ENCODE data around the gene TMCC1. TPM values are rescaled to one million over a fixed set of nuclear protein-coding genes. Genes with fewer than 3 reads are reported as not detected.

TMCC1 gene
- total and polyA plus RNA-seq, 4 donors = 10.2 to 60.0 (median 11.0) TPM

DNA sequence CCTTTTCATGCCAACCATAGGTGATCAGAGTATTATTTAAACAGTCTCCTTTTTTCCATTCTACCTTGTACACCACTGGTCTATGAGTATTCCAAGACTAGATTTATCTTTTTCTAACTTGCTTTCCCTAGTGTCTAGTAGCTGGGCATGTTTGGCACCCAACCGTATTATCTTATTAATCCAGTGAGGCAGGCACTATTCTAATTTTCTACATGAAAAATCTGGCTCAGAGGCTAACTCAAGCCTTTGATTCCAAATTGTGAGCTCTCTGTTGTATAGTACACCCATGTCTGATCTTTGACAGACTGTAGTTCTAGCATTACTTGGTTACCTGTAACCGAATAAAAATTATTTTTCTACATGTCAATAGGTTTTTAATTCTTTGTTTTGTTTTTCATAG is 210.3 kb downstream of the TMCC1 start:
- 97% methylated on average over 2 of the region's 2 CpGs for WGBS
- Histone ChIP-seq H3K4me3 (ENCODE audit: low read depth in 1 of 3, low read length in 3 of 3) (no peak overlapping the region), H3K4me1 (ENCODE audit: control insufficient read depth in 4 of 4, insufficient read depth in 4 of 4, low read length in 3 of 4) (peaks cover 2 to 17% (median 7%) of the 10 kb centered on the region in 4 donors), H3K9ac (ENCODE audit: low read depth in 1 of 2, low read length in 2 of 2) (no peak overlapping the region), H3K9me3 (ENCODE audit: control insufficient read depth in 4 of 4, low read length in 3 of 4) (no peaks in the 10 kb centered on the region), H3K27me3 (ENCODE audit: control insufficient read depth in 4 of 4, insufficient read depth in 4 of 4, low read length in 3 of 4) (no peaks in the 10 kb centered on the region), H3K27ac (ENCODE audit: low read depth in 1 of 2, low read length in 2 of 2) (no peak overlapping the region), H3K36me3 (ENCODE audit: control insufficient read depth in 4 of 4, insufficient read depth in 3 of 4, low read depth in 1 of 4, low read length in 3 of 4) (peaks cover 0 to 2% (median 0%) of the 10 kb centered on the region in 4 donors)
- DNase-seq (ENCODE audit: low spot score) = no peak
- TF ChIP-seq, protein P1, sequence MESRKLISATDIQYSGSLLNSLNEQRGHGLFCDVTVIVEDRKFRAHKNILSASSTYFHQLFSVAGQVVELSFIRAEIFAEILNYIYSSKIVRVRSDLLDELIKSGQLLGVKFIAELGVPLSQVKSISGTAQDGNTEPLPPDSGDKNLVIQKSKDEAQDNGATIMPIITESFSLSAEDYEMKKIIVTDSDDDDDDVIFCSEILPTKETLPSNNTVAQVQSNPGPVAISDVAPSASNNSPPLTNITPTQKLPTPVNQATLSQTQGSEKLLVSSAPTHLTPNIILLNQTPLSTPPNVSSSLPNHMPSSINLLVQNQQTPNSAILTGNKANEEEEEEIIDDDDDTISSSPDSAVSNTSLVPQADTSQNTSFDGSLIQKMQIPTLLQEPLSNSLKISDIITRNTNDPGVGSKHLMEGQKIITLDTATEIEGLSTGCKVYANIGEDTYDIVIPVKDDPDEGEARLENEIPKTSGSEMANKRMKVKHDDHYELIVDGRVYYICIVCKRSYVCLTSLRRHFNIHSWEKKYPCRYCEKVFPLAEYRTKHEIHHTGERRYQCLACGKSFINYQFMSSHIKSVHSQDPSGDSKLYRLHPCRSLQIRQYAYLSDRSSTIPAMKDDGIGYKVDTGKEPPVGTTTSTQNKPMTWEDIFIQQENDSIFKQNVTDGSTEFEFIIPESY (IDR thresholded peaks at IDR 0.05) = no peak
- TF ChIP-seq YY1 (IDR thresholded peaks at IDR 0.05) = no peak
- TF ChIP-seq, protein P2, sequence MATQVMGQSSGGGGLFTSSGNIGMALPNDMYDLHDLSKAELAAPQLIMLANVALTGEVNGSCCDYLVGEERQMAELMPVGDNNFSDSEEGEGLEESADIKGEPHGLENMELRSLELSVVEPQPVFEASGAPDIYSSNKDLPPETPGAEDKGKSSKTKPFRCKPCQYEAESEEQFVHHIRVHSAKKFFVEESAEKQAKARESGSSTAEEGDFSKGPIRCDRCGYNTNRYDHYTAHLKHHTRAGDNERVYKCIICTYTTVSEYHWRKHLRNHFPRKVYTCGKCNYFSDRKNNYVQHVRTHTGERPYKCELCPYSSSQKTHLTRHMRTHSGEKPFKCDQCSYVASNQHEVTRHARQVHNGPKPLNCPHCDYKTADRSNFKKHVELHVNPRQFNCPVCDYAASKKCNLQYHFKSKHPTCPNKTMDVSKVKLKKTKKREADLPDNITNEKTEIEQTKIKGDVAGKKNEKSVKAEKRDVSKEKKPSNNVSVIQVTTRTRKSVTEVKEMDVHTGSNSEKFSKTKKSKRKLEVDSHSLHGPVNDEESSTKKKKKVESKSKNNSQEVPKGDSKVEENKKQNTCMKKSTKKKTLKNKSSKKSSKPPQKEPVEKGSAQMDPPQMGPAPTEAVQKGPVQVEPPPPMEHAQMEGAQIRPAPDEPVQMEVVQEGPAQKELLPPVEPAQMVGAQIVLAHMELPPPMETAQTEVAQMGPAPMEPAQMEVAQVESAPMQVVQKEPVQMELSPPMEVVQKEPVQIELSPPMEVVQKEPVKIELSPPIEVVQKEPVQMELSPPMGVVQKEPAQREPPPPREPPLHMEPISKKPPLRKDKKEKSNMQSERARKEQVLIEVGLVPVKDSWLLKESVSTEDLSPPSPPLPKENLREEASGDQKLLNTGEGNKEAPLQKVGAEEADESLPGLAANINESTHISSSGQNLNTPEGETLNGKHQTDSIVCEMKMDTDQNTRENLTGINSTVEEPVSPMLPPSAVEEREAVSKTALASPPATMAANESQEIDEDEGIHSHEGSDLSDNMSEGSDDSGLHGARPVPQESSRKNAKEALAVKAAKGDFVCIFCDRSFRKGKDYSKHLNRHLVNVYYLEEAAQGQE (IDR thresholded peaks at IDR 0.05) = no peak
- no peak for TF ChIP-seq GABPA (IDR thresholded peaks at IDR 0.05 in 1 of 2, conservative IDR thresholded peaks at IDR 0.05 in 1 of 2)
- no peak for TF ChIP-seq EGR1 (IDR thresholded peaks at IDR 0.05; ENCODE audit: low read depth in 2 of 2)
- TF ChIP-seq SP1 (IDR thresholded peaks at IDR 0.05) = no peak
- no peak for TF ChIP-seq HNF4A (conservative IDR thresholded peaks at IDR 0.05)

DNA sequence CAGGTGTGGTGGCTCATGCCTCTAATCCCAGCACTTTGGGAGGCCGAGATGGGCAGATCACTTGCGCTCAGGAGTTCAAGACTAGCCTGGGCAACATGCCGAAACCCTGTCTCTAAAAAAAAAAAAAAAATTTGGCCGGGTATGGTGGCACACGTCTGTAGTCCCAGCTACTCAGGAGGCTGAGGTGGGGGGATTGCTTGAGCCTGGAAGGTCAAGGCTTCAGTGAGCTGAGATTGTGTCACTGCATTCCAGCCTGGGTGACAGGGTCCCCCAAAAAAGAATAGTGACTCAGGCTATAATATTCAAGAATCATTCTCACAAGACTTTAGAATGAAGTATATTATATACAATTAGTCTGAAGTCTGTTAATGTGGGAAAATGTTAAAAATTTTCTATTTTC is 216.5 kb downstream of the TMCC1 start:
- H3K36me3 ChIP-seq (ENCODE audit: control insufficient read depth in 4 of 4, insufficient read depth in 3 of 4, low read depth in 1 of 4, low read length in 3 of 4) = no peaks in the 10 kb centered on the region
- no peak overlapping the region for H3K9ac ChIP-seq (ENCODE audit: low read depth in 1 of 2, low read length in 2 of 2)
- no peak overlapping the region for H3K27ac ChIP-seq (ENCODE audit: low read depth in 1 of 2, low read length in 2 of 2)
- H3K27me3 ChIP-seq (ENCODE audit: control insufficient read depth in 4 of 4, insufficient read depth in 4 of 4, low read length in 3 of 4) = no peaks in the 10 kb centered on the region
- H3K4me1 ChIP-seq (ENCODE audit: control insufficient read depth in 4 of 4, insufficient read depth in 4 of 4, low read length in 3 of 4) = peaks cover 4 to 16% (median 6%) of the 10 kb centered on the region in 4 donors
- no peaks in the 10 kb centered on the region for H3K9me3 ChIP-seq (ENCODE audit: control insufficient read depth in 4 of 4, low read length in 3 of 4)
- TF ChIP-seq NR2F2 (IDR thresholded peaks at IDR 0.05) = no peak
- no peak for TF ChIP-seq FOXA1 (IDR thresholded peaks at IDR 0.05)
- TF ChIP-seq GABPA (IDR thresholded peaks at IDR 0.05 in 1 of 2, conservative IDR thresholded peaks at IDR 0.05 in 1 of 2) = no peak
- TF ChIP-seq, protein P2 (IDR thresholded peaks at IDR 0.05) = no peak
- no peak for TF ChIP-seq RAD21 (IDR thresholded peaks at IDR 0.05)
- TF ChIP-seq FOXA2 (IDR thresholded peaks at IDR 0.05) = no peak
- TF ChIP-seq, protein P3, sequence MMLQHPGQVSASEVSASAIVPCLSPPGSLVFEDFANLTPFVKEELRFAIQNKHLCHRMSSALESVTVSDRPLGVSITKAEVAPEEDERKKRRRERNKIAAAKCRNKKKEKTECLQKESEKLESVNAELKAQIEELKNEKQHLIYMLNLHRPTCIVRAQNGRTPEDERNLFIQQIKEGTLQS (IDR thresholded peaks at IDR 0.05) = no peak
- no peak for TF ChIP-seq YY1 (IDR thresholded peaks at IDR 0.05)
- TF ChIP-seq RXRA (IDR thresholded peaks at IDR 0.05) = no peak
- no peak for TF ChIP-seq HNF4G (IDR thresholded peaks at IDR 0.05)
- TF ChIP-seq TAF1 (conservative IDR thresholded peaks at IDR 0.05) = no peak
- TF ChIP-seq, protein P4, sequence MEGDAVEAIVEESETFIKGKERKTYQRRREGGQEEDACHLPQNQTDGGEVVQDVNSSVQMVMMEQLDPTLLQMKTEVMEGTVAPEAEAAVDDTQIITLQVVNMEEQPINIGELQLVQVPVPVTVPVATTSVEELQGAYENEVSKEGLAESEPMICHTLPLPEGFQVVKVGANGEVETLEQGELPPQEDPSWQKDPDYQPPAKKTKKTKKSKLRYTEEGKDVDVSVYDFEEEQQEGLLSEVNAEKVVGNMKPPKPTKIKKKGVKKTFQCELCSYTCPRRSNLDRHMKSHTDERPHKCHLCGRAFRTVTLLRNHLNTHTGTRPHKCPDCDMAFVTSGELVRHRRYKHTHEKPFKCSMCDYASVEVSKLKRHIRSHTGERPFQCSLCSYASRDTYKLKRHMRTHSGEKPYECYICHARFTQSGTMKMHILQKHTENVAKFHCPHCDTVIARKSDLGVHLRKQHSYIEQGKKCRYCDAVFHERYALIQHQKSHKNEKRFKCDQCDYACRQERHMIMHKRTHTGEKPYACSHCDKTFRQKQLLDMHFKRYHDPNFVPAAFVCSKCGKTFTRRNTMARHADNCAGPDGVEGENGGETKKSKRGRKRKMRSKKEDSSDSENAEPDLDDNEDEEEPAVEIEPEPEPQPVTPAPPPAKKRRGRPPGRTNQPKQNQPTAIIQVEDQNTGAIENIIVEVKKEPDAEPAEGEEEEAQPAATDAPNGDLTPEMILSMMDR (IDR thresholded peaks at IDR 0.05; ENCODE audit: low read depth, low read length, missing input control) = no peak
- TF ChIP-seq, protein P1 (IDR thresholded peaks at IDR 0.05) = no peak
- no peak for TF ChIP-seq SP1 (IDR thresholded peaks at IDR 0.05)
- TF ChIP-seq JUND (IDR thresholded peaks at IDR 0.05) = no peak
- TF ChIP-seq HNF4A (conservative IDR thresholded peaks at IDR 0.05) = no peak
- TF ChIP-seq, protein P5, sequence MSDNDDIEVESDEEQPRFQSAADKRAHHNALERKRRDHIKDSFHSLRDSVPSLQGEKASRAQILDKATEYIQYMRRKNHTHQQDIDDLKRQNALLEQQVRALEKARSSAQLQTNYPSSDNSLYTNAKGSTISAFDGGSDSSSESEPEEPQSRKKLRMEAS (IDR thresholded peaks at IDR 0.05) = no peak
- TF ChIP-seq EGR1 (IDR thresholded peaks at IDR 0.05; ENCODE audit: low read depth in 2 of 2) = no peak
- H3K4me3 ChIP-seq (ENCODE audit: low read depth in 1 of 3, low read length in 3 of 3) = no peak overlapping the region
- DNase-seq (ENCODE audit: low spot score) = no peak
- WGBS = 95% methylated on average over 5 of the region's 5 CpGs

Measured in liver (tissue), 9 donors.